Skeletal muscle tissue (tissue), 4 donors: Measurements from ENCODE around the gene TRABD2B. TPM values are rescaled to one million over a fixed set of nuclear protein-coding genes. Genes with fewer than 3 reads are reported as not detected.

ENCODE experiments used
- H3K27ac ChIP-seq: one replicate; pipeline ENCODE4 v1.7.0; 2013; ENCODE audit warnings: mild to moderate bottlenecking, low read depth, low read length, inconsistent platforms
- H3K27me3 ChIP-seq, 3 donors: one replicate each; pipeline ENCODE4 v1.7.0; 2013; ENCODE audit warnings: low read length in 3 of 3; ENCODE audit not compliant: control insufficient read depth in 3 of 3, insufficient read depth in 3 of 3
- H3K36me3 ChIP-seq, 3 donors: one replicate each; pipeline ENCODE4 v1.7.0; 2013; ENCODE audit warnings: low read length in 3 of 3; ENCODE audit not compliant: control insufficient read depth in 3 of 3, insufficient read depth in 3 of 3
- H3K4me1 ChIP-seq, 3 donors: one replicate each; pipeline ENCODE4 v1.7.0; 2013; ENCODE audit warnings: low read length in 3 of 3, mild to moderate bottlenecking in 3 of 3; ENCODE audit not compliant: control insufficient read depth in 3 of 3, insufficient read depth in 3 of 3
- H3K4me3 ChIP-seq, 3 donors: one replicate each; pipeline ENCODE4 v1.7.0; 2013; ENCODE audit warnings: low read length in 3 of 3
- H3K9ac ChIP-seq, 3 donors: one replicate each; pipeline ENCODE4 v1.7.0; 2013; ENCODE audit warnings: low read length in 3 of 3, mild to moderate bottlenecking in 3 of 3, moderate library complexity in 2 of 3, low read depth in 1 of 3
- H3K9me3 ChIP-seq, 3 donors: one replicate each; pipeline ENCODE4 v1.7.0; 2013; ENCODE audit warnings: low read length in 3 of 3; ENCODE audit not compliant: control insufficient read depth in 3 of 3
- total RNA-seq: library from RNA; depleted of rRNA; stranded (reverse); fragments of >200 nt; gene quantifications from one replicate; pipeline ENCODE4 v1.2.3, GENCODE V29; 2014
- donor health status: Osteomylitis.

TRABD2B gene
- total RNA-seq, 1 donor from 2014 or later = 0.52 TPM

DNA sequence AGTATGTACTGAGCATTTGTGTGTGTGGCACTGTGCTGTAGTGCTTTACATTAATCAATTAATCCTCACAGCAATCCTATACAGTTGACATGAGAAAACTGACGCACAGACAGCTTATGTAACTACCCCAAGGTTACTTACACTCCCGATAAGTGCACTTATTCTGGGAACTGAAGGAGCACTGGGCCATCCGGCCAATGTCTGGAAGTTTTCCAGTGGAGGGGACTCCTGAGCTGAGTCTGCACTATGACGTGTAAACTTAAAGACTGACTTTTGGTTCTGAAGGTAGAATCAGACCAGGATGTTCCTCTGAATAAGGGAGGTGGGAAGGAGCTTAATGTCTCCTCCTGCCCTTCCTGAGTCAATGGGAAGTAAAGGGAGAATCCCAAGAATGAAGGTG is 12.2 kb downstream of the TRABD2B start:
- no peak overlapping the region for H3K9ac ChIP-seq
- H3K27ac ChIP-seq = no peak overlapping the region
- no peaks in the 10 kb centered on the region for H3K9me3 ChIP-seq
- H3K27me3 ChIP-seq = peaks cover 8 to 36% (median 21%) of the 10 kb centered on the region in 3 donors
- H3K4me1 ChIP-seq = peaks cover 5 to 13% (median 7%) of the 10 kb centered on the region in 3 donors
- no peaks in the 10 kb centered on the region for H3K36me3 ChIP-seq
- no peak overlapping the region for H3K4me3 ChIP-seq

DNA sequence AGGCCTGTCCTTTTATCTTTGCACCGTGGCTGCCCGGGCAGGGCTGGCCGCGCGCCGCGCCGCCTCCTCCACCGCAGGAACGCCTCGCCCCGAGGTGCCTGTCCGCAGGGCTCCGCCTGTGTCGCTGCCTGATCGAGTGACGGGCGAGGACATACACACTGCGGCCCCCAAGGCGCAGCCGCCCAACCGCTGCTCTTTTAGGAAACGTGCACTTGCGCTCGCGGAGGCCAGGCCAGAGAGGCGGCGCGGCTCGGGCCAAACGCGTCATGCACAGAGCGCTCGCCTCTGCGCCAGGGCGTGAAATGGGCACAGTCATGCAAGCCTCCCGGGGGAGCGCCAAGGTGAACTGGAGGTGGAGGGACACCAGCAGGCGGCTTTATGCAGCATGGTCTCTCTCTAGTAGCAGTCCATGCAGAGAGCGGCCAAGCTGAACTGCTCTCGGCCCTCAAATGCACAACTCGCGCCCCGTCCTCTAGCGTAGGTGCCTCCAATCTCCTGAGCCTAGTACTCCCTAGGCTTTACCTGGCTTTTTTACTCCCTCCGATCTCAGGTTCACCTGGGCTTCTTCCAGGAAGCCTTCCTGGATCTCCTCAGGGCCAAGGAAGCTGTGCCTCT is 12.9 kb downstream of the TRABD2B start:
- H3K4me3 ChIP-seq = no peak overlapping the region

DNA sequence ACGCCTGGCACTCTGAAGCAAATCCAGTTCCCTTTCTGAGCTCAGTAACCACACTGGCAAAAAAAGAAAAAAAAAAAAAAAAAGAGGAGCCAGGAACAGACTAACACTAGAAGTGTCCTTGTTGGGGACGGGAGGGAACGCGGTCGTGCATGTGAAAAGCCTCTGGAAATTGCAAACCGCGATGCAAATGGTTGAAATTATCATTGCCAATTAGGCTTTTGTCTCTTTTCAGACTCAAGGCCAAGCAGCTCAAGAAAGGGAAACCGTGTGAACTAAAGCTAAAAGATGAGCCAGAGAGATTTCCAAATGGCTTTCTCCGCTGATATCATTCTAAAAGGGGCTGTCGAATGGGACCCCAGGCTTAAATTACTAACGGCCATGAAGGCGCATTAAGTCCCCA is 13.5 kb downstream of the TRABD2B start:
- Histone ChIP-seq H3K4me1 (peaks cover 5 to 13% (median 7%) of the 10 kb centered on the region in 3 donors), H3K9ac (no peak overlapping the region), H3K36me3 (no peaks in the 10 kb centered on the region), H3K9me3 (no peaks in the 10 kb centered on the region), H3K27ac (no peak overlapping the region), H3K4me3 (no peak overlapping the region), H3K27me3 (peaks cover 8 to 36% (median 21%) of the 10 kb centered on the region in 3 donors)

More for the DNA sequence above, 12.9 kb downstream of the TRABD2B start:
- Histone ChIP-seq H3K27me3 (peaks cover 8 to 36% (median 21%) of the 10 kb centered on the region in 3 donors), H3K4me1 (peaks cover 5 to 13% (median 7%) of the 10 kb centered on the region in 3 donors), H3K27ac (no peak overlapping the region), H3K9me3 (no peaks in the 10 kb centered on the region), H3K36me3 (no peaks in the 10 kb centered on the region), H3K9ac (no peak overlapping the region)

DNA sequence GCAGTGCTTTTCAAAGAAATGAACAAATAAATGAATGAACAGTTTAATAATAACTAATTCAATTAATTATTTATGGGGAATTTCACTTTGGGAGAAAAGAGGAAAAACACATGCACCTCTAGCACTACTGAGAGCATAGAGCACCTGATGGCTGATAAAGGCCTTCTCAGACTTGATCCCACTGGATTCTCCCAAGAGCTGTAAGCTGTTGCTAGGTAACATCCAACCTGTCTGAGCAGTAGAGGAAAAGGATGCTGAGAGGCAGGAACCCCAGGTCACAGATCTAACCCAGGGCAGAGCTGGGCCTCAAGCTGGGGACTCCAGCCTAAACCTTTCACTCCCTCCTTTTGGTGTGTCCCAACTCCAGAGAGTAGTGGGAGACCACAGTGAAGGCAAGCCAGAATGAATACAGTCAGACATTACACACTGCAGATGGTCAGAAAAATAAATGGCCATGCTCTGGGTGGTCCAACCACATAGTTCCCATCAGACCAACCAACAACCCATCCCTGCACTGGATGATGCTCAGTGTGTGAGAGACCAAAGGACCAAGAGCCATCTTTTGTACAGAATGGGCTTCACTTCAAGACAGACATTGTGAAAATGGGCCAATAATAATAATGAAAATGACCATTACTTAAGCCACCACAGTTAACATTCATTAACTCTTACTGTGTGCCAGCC is 15.4 kb downstream of the TRABD2B start:
- Histone ChIP-seq H3K9me3 (no peaks in the 10 kb centered on the region), H3K4me3 (no peak overlapping the region), H3K4me1 (peaks cover 1 to 13% (median 4%) of the 10 kb centered on the region in 3 donors), H3K27me3 (peaks cover 6 to 25% (median 18%) of the 10 kb centered on the region in 3 donors), H3K9ac (no peak overlapping the region), H3K36me3 (no peaks in the 10 kb centered on the region), H3K27ac (no peak overlapping the region)

DNA sequence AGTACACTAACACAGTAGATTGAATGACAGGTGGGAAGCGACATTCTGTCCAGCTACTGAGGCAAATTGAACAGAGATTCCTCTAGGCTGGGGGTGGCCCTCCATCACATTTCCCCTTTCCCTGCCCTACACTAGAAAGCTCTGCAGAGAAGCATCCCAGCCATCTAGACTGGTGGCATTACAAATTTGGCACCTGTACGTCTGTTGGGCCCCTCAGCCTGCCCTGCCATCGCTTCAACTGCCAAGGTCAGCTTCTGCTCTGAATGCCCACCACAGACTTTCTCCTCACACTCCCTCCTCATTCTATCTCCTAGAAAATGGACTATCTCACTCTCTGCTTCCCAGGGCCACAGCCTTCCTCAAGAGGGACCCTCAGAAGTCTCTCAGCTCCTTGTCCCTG is 16.7 kb downstream of the TRABD2B start:
- H3K27ac ChIP-seq = no peak overlapping the region

DNA sequence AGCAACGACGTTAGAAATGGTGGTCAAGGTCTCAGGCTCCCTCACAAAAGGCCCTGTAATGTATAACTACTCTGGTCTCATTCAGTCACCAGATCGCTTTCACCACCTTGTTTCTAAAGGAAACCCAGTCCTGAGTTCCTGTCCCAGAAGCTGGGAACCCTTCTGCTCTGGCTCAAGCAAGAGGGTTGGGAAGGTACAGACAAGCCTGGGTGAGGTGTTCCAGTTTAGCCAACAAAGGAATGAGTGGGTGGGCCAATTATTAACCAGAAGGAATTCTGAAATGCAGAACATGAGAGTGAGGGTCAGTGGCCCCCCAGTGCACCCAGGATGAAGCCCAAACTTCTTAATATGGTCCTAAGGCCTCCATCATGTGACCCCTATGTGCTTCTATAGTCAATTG is 17.5 kb downstream of the TRABD2B start:
- no peaks in the 10 kb centered on the region for H3K36me3 ChIP-seq
- no peak overlapping the region for H3K27ac ChIP-seq
- H3K27me3 ChIP-seq = peaks cover 6 to 21% (median 11%) of the 10 kb centered on the region in 3 donors
- no peaks in the 10 kb centered on the region for H3K9me3 ChIP-seq
- no peak overlapping the region for H3K4me3 ChIP-seq
- peaks cover 0 to 7% (median 4%) of the 10 kb centered on the region in 3 donors for H3K4me1 ChIP-seq
- no peak overlapping the region for H3K9ac ChIP-seq

More for the DNA sequence above, 16.7 kb downstream of the TRABD2B start:
- no peaks in the 10 kb centered on the region for H3K9me3 ChIP-seq
- no peak overlapping the region for H3K9ac ChIP-seq
- no peaks in the 10 kb centered on the region for H3K36me3 ChIP-seq
- no peak overlapping the region for H3K4me3 ChIP-seq
- H3K4me1 ChIP-seq = peaks cover 0 to 13% (median 4%) of the 10 kb centered on the region in 3 donors
- peaks cover 6 to 21% (median 18%) of the 10 kb centered on the region in 3 donors for H3K27me3 ChIP-seq

DNA sequence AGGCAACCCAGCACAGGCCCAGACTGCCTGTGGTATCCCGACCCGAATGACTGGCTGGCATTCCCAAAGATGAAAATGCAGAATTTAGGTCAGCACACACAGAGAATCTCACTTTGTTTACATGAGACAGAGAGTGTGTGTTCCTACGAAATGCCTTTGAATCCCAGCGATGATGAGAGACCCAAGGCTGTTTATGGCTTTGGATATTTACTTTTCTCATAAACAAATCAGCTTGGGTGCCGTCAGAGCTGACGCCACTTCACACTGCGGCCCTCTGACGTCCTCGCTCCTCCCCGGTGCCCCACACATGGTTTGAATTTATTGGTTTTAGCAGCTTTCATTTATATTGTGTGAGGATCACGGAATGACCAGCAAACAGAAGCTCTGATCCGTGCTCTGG is 18.7 kb downstream of the TRABD2B start:
- Histone ChIP-seq H3K27ac (no peak overlapping the region), H3K27me3 (peaks cover 0 to 11% (median 3%) of the 10 kb centered on the region in 3 donors), H3K4me1 (no peaks in the 10 kb centered on the region), H3K9ac (no peak overlapping the region), H3K9me3 (no peaks in the 10 kb centered on the region), H3K36me3 (no peaks in the 10 kb centered on the region), H3K4me3 (no peak overlapping the region)

DNA sequence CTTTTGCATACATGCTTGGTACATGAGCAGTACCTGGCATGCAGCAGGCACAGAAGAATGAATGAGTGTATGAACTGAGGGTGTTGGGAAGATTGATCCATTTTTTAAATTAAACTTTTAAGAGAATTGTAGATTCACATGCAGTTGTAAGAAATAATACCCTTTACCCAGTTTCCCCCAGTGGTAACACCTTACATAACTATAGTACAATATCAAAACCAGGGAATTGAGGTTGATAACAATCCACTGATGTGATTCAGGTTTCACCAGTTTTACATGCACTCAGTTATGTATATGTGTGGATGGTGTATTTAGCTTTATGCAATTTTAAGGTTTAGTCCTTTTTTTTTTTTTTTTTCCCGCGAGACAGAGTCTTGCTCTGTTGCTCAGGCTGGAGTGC is 20.5 kb downstream of the TRABD2B start:
- no peak overlapping the region for H3K27ac ChIP-seq
- no peak overlapping the region for H3K9ac ChIP-seq
- H3K4me3 ChIP-seq = no peak overlapping the region
- no peaks in the 10 kb centered on the region for H3K9me3 ChIP-seq
- no peaks in the 10 kb centered on the region for H3K36me3 ChIP-seq
- H3K27me3 ChIP-seq = peaks cover 0 to 3% (median under 1%) of the 10 kb centered on the region in 3 donors
- H3K4me1 ChIP-seq = no peaks in the 10 kb centered on the region

DNA sequence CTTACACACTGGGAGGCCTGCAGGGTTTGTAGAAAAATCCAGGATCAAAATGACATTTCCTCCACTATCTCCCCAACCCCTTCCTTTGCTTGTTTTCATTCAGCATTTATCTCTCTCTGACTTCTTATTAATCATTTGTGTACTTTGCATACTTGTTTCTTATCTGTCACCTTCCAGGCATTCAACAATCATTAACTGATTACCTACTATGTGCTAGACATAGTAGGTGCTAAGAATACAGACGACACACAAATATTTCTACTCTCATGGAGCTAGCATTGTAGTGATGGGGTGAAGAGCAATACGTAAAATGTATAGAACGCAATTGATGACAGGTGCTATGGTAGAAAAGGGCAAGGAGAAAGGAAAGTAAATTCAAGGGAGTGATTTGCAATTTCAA is 20.9 kb downstream of the TRABD2B start:
- no peaks in the 10 kb centered on the region for H3K36me3 ChIP-seq
- H3K4me1 ChIP-seq = no peaks in the 10 kb centered on the region
- H3K9ac ChIP-seq = no peak overlapping the region
- H3K27me3 ChIP-seq = peaks cover 0 to 3% (median 0%) of the 10 kb centered on the region in 3 donors
- H3K27ac ChIP-seq = no peak overlapping the region
- no peak overlapping the region for H3K4me3 ChIP-seq
- no peaks in the 10 kb centered on the region for H3K9me3 ChIP-seq

DNA sequence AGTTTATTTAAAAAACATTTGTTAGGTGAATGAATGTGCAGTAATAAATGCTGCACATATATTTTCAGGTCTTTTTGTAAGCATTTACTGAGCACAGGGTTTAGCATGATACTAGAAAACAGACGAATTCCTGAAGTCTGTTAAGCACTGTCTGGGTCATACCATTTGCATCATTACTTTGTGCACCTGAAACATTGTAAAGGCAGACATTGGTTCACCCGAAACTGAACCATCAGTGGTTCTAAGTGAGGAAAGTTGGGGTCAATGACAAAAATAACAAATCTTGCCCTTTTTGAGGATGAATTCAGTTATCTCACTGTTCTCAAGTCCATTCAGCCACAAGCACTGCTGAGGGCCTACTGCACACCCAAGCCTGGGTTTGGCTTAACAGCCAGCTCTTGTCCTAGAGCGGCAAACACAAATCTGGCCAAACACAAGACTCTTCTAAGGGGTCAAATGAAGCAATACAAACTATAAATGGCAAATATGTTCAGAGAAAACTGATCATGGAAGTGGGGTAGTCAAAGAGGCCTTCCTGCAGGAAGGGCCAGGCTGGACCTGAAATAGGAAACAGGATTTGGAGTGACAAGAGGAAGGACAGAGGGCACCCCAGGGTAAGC is 21.8 kb downstream of the TRABD2B start:
- Histone ChIP-seq H3K9ac (no peak overlapping the region), H3K9me3 (no peaks in the 10 kb centered on the region), H3K36me3 (no peaks in the 10 kb centered on the region), H3K27ac (no peak overlapping the region), H3K4me1 (no peaks in the 10 kb centered on the region), H3K27me3 (peaks cover 0 to 3% (median 0%) of the 10 kb centered on the region in 3 donors), H3K4me3 (no peak overlapping the region)
